CD4-positive, CD25-positive, alpha-beta regulatory T cell (primary cell): ENCODE data around the gene CAMTA1. TPM values are rescaled to one million over a fixed set of nuclear protein-coding genes. Genes with fewer than 3 reads are reported as not detected.

Experiments
- ATAC-seq, 2 donors: fragments of 150-1000 bp; cut with Tn5 transposase; one replicate each; pipeline ENCODE4 v1.10.0; 2021; ENCODE audit warnings: low read depth in 2 of 2, moderate number of reproducible peaks in 2 of 2, moderate library complexity in 1 of 2
- DNase-seq, 3 donors: peaks; one replicate each; pipeline versions ENCODE4 v3.0.0 to v3.0.0-alpha.2; 2012 to 2022; ENCODE audit warnings: mixed read lengths in 1 of 3
- H3K27ac ChIP-seq: one replicate; pipeline ENCODE4 v1.7.0; 2013; ENCODE audit warnings: mild to moderate bottlenecking, low read length; ENCODE audit not compliant: insufficient read depth, poor library complexity, severe bottlenecking
- H3K27me3 ChIP-seq: one replicate; pipeline ENCODE4 v1.7.0; 2013; ENCODE audit warnings: low read length; ENCODE audit not compliant: control insufficient read depth, insufficient read depth
- H3K36me3 ChIP-seq: one replicate; pipeline ENCODE4 v1.7.0; 2013; ENCODE audit warnings: mild to moderate bottlenecking, low read length, moderate library complexity; ENCODE audit not compliant: control insufficient read depth, insufficient read depth
- H3K4me1 ChIP-seq: 2 replicates; pipeline ENCODE4 v1.7.0; 2013; ENCODE audit warnings: mild to moderate bottlenecking, low read length; ENCODE audit not compliant: insufficient read depth, control insufficient read depth, poor library complexity, severe bottlenecking
- H3K4me3 ChIP-seq: one replicate; pipeline ENCODE4 v1.7.0; 2013; ENCODE audit warnings: low read depth, mild to moderate bottlenecking, low read length, moderate library complexity
- H3K9me3 ChIP-seq, 2 experiments: 1 replicate in 1 of 2; 2 replicates in 1 of 2; pipeline ENCODE4 v1.7.0; 2013; ENCODE audit warnings: low read length in 2 of 2, mild to moderate bottlenecking in 1 of 2, moderate library complexity in 1 of 2; ENCODE audit not compliant: control insufficient read depth in 2 of 2
- H3K27ac Mint-ChIP-seq, 3 donors: one replicate each; pipeline ENCODE4 v1.8.0; 2020 to 2022; ENCODE audit warnings: mild to moderate bottlenecking in 3 of 3, mixed read lengths in 3 of 3, moderate library complexity in 2 of 3
- H3K27me3 Mint-ChIP-seq: one replicate; pipeline ENCODE4 v1.8.0; 2022; ENCODE audit warnings: mild to moderate bottlenecking, mixed read lengths
- H3K36me3 Mint-ChIP-seq: one replicate; pipeline ENCODE4 v1.8.0; 2020; ENCODE audit warnings: mixed read lengths
- H3K4me1 Mint-ChIP-seq, 4 donors: one replicate each; pipeline ENCODE4 v1.8.0; 2020 to 2022; ENCODE audit warnings: mixed read lengths in 4 of 4, mild to moderate bottlenecking in 1 of 4
- H3K4me3 Mint-ChIP-seq, 4 donors: one replicate each; pipeline ENCODE4 v1.8.0; 2020 to 2022; ENCODE audit warnings: mild to moderate bottlenecking in 4 of 4, mixed read lengths in 4 of 4, moderate library complexity in 3 of 4
- H3K9me3 Mint-ChIP-seq, 7 donors: one replicate each; pipeline ENCODE4 v1.8.0; 2020 to 2022; ENCODE audit warnings: mixed read lengths in 7 of 7, mild to moderate bottlenecking in 3 of 7, moderate library complexity in 2 of 7
- polyA plus RNA-seq, 4 donors: library from polyadenylated mRNA; unstranded; fragments of 300-500 nt; fragmentation: Illumina TruSeq; gene quantifications; one replicate each; pipeline ENCODE4 v1.2.3, GENCODE V29; 2021
- total RNA-seq: library from RNA; stranded (reverse); gene quantifications from one replicate; pipeline ENCODE4 v1.2.3, GENCODE V29; 2022

The CAMTA1 gene
- total and polyA plus RNA-seq, 5 donors from 2014 or later = 48.8 to 112 (median 80.0) TPM

DNA sequence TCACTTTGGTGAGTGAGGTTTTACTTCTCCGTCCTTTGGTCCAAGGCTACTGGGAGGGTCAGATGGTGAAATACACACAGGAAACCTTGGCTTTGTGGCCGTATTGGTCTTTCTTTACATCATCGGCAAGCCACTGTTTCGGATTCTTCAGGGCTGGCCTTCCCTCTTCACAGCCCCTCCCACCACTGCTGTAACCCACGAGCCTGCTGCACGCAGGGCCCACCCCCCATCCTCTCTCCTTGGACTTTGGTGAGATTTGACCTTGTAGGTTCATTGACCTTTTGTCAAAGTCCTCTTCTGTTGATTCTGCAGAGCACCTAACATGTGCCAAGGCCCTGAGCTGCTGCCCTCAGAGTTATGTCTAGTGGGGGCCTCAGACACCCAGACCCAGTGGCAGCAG is 328.6 kb downstream of the CAMTA1 start:
- DNase-seq (no peak), ATAC-seq (no peak)
- no peaks in the 10 kb centered on the region for H3K27me3 ChIP-seq
- Mint-ChIP-seq H3K36me3 (no peaks in the 10 kb centered on the region), H3K4me3 (no peak overlapping the region), H3K9me3 (peaks cover 0 to 4% (median 0%) of the 10 kb centered on the region in 7 donors), H3K27me3 (no peaks in the 10 kb centered on the region), H3K27ac (no peak overlapping the region), H3K4me1 (no peaks in the 10 kb centered on the region)
- H3K36me3 ChIP-seq = no peaks in the 10 kb centered on the region
- H3K9me3 ChIP-seq = peaks cover 0 to 4% of the 10 kb centered on the region in 2 experiments
- no peaks in the 10 kb centered on the region for H3K4me1 ChIP-seq
- no peak overlapping the region for H3K4me3 ChIP-seq
- H3K27ac ChIP-seq = no peak overlapping the region

DNA sequence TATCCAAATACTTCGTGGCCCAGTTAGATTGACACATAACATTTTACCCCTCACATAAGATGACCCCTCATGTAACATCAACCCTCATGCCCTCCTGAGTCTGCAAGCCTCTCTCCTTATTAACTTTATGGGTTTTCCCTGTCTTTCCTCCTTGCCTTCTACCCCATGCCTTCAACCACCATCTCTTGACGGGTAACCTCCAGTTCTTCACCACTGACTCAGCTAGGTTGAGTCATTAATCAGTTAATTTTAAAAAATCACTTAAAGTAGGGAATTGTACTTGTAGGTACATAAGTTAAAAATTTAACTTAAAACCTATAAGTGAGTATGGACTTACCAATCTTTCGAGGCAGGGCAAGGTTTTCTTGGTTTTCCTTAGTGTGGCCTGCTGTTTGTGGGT is 330.7 kb downstream of the CAMTA1 start:
- H3K4me1 ChIP-seq = no peaks in the 10 kb centered on the region
- H3K4me3 ChIP-seq = no peak overlapping the region
- Mint-ChIP-seq H3K9me3 (peaks cover 0 to 6% (median 0%) of the 10 kb centered on the region in 7 donors), H3K4me1 (no peaks in the 10 kb centered on the region), H3K27me3 (no peaks in the 10 kb centered on the region), H3K36me3 (no peaks in the 10 kb centered on the region), H3K4me3 (no peak overlapping the region), H3K27ac (no peak overlapping the region)
- no peak overlapping the region for H3K27ac ChIP-seq
- DNase-seq (no peak), ATAC-seq (no peak)
- peaks cover 0 to 4% of the 10 kb centered on the region in 2 experiments for H3K9me3 ChIP-seq
- H3K27me3 ChIP-seq = no peaks in the 10 kb centered on the region
- H3K36me3 ChIP-seq = no peaks in the 10 kb centered on the region

DNA sequence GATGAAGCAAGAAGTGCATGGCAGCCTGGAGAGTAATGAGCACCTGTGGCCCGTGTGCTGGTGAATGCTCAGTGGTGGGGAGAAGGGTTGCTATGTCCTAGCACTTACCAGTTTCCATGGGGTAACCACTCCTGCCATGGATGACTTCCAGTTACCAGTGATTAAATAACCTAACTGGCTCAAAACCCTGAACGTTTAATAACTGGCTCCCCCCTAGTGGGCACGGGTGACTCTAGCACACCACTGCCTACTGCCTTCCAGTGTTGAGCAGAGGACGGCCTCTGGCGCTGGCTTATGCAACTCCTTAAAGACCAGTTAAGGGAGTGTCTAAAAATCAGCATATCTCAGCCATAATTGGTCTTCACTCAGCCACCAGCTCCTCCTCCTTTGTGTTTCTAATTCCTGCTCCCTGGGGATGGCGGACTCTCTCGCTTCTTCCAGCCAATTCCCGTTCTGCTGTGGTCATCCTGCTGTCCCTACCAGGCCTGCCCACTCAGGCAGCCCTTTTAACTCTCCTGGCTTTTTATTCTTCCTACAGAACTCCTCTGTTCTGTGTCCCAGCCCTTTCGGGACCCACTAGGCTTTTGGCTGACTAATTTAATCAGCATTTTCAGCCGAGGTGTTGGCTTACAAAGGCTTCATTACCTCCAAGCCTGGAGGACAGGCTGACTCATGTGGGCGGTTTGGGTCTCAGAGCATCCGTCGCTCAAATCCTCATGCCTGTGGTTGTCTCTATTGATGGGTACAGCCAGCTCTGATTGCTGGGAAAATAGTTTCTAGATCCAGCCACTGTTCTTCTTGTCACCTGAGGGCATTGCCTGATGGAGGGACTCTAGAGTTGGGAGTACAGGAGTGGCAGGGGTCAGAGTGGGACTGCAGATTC is 332.4 kb downstream of the CAMTA1 start:
- Histone ChIP-seq H3K36me3 (no peaks in the 10 kb centered on the region), H3K9me3 (peaks cover 0 to 4% of the 10 kb centered on the region in 2 experiments), H3K27me3 (no peaks in the 10 kb centered on the region), H3K4me1 (no peaks in the 10 kb centered on the region), H3K27ac (no peak overlapping the region), H3K4me3 (no peak overlapping the region)
- no peaks in the 10 kb centered on the region for H3K36me3 Mint-ChIP-seq
- no peak overlapping the region for H3K4me3 Mint-ChIP-seq
- no peaks in the 10 kb centered on the region for H3K4me1 Mint-ChIP-seq
- no peak for ATAC-seq
- no peaks in the 10 kb centered on the region for H3K27me3 Mint-ChIP-seq
- no peak overlapping the region for H3K27ac Mint-ChIP-seq
- peaks cover 0 to 6% (median 0%) of the 10 kb centered on the region in 7 donors for H3K9me3 Mint-ChIP-seq
- DNase-seq = no peak

DNA sequence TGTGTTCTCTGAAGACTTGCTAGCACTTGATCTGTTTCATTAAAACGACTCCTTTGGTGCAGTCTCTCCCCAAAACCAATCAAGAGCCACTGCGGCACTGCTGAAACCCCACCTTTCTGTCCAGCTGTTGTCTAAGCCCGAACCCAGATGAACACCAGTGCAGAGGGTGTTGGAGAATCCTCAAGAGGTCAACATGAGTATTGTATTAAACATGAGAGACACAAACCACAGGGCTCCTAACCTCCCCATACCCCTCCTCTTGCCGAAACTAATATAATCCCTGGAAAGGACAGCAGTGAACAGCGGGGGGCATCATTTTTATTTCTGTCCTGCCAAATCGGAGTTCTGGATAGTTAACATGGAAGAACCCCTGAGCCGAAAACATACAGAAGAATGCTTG is 333.9 kb downstream of the CAMTA1 start:
- H3K4me3 ChIP-seq = no peak overlapping the region
- ATAC-seq (no peak), DNase-seq (no peak)
- H3K36me3 ChIP-seq = no peaks in the 10 kb centered on the region
- H3K9me3 ChIP-seq = peaks cover 0 to 4% of the 10 kb centered on the region in 2 experiments
- H3K27ac ChIP-seq = no peak overlapping the region
- no peaks in the 10 kb centered on the region for H3K36me3 Mint-ChIP-seq
- H3K27me3 Mint-ChIP-seq = no peaks in the 10 kb centered on the region
- peaks cover 0 to 6% (median 0%) of the 10 kb centered on the region in 7 donors for H3K9me3 Mint-ChIP-seq
- no peak overlapping the region for H3K27ac Mint-ChIP-seq
- no peak overlapping the region for H3K4me3 Mint-ChIP-seq
- no peaks in the 10 kb centered on the region for H3K4me1 Mint-ChIP-seq
- H3K4me1 ChIP-seq = no peaks in the 10 kb centered on the region
- H3K27me3 ChIP-seq = no peaks in the 10 kb centered on the region

DNA sequence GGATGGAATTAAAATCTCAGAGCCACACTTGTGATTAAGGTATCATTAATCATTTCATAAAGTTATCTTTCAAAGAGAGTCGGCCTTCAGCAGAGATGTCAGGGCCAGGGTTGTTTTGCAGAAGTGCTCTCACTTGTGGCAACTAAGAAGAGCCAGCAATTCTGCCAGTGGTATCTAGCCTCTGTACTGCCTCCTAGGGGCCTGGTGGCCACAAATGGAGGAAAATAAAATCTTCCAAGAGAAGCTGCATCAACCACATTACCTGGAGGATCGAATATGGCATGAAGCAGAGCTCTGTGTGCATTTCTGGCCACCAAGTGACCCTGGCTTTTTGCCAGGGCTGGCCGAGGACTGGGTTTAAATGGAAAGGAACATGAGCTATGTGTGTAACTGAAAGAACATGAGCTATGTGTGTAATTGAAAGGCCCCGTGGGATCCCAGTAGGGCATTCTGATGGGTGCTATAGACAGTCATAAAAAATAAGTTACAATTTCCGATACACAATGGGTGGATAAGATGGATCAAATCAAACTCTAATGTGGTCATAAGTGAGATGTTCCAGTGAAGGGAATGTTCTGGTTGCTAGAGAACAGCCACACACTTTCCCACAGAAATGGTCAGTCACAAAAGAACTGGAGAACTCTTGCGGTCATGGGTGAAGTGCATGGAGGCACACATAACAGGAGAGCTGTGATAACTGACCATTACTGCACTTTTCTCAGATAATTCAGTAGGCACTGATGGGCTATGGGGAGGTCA is 335.8 kb downstream of the CAMTA1 start:
- Histone ChIP-seq H3K27me3 (no peaks in the 10 kb centered on the region), H3K36me3 (no peaks in the 10 kb centered on the region), H3K4me3 (no peak overlapping the region), H3K9me3 (peaks cover 0 to under 1% of the 10 kb centered on the region in 2 experiments), H3K4me1 (no peaks in the 10 kb centered on the region), H3K27ac (no peak overlapping the region)
- ATAC-seq (no peak), DNase-seq (no peak)
- no peak overlapping the region for H3K27ac Mint-ChIP-seq
- peaks cover 0 to 3% (median 0%) of the 10 kb centered on the region in 7 donors for H3K9me3 Mint-ChIP-seq
- H3K4me3 Mint-ChIP-seq = no peak overlapping the region
- H3K4me1 Mint-ChIP-seq = no peaks in the 10 kb centered on the region
- no peaks in the 10 kb centered on the region for H3K36me3 Mint-ChIP-seq
- H3K27me3 Mint-ChIP-seq = no peaks in the 10 kb centered on the region

DNA sequence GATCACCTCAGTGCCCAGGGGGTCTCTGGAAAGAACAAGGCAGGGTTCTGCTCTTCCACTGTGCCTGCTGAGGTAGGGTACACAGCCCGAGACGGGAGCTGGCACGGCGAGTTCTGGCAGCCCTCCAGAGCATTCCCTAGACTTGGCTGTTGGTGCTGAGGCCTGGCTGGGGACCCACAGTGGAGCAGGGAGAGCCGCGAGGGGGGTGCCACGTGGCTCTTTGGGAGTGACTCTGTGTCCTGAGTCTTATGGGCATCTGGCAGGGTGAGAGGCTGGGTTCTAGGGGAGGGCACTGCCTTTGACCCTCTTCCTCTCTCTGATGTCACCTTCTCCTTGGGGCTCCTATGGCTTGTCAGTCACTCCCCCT is 336.4 kb downstream of the CAMTA1 start:
- no peak overlapping the region for H3K4me3 Mint-ChIP-seq
- no peaks in the 10 kb centered on the region for H3K27me3 ChIP-seq

DNA sequence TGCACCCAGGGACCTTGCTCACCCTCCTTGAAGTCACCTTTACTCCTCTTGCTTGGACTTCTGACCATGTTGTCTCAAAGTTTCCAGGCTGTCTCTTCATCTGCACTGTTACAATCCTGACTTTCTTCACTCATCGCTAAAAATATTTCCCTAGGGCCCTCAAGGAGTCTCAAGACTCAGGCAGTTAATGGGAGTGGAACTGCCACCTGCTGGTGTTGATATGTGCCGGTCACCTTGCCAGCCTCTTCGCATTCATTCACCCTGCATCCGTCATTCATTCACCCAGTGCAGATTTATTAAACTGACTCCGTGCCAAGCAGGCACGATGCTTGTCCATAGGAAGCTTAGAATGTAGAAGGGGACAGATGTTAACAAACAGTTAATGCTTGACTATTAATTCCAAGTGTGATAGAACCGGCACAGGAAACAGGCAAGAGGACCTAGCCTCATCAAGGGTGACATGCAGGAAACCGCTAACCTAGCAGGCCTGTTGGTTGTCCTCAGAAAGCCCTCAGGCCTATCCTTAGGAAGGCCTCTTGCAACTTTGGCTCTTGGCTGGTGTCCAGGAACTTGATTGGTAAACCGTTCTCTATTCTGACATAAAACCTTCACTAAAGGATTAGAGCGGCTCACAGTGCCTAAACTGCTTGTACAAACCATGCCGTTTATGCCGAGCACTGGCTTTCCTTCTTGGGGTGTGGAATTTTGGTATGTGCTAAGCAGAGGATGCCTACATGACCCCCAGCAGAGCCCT is 342.2 kb downstream of the CAMTA1 start:
- Mint-ChIP-seq H3K4me3 (no peak overlapping the region), H3K36me3 (no peaks in the 10 kb centered on the region), H3K4me1 (no peaks in the 10 kb centered on the region), H3K9me3 (peaks cover 0 to 5% (median 0%) of the 10 kb centered on the region in 7 donors), H3K27ac (no peak overlapping the region), H3K27me3 (no peaks in the 10 kb centered on the region)
- no peaks in the 10 kb centered on the region for H3K27me3 ChIP-seq
- H3K4me3 ChIP-seq = no peak overlapping the region
- H3K4me1 ChIP-seq = no peaks in the 10 kb centered on the region
- ATAC-seq = no peak
- DNase-seq = no peak
- H3K27ac ChIP-seq = no peak overlapping the region
- H3K9me3 ChIP-seq = no peaks in the 10 kb centered on the region
- no peaks in the 10 kb centered on the region for H3K36me3 ChIP-seq

More for the DNA sequence above, 336.4 kb downstream of the CAMTA1 start:
- Mint-ChIP-seq H3K9me3 (peaks cover 0 to 3% (median 0%) of the 10 kb centered on the region in 7 donors), H3K4me1 (no peaks in the 10 kb centered on the region), H3K36me3 (no peaks in the 10 kb centered on the region), H3K27me3 (no peaks in the 10 kb centered on the region), H3K27ac (no peak overlapping the region)
- Histone ChIP-seq H3K36me3 (no peaks in the 10 kb centered on the region), H3K4me3 (no peak overlapping the region), H3K9me3 (no peaks in the 10 kb centered on the region), H3K4me1 (no peaks in the 10 kb centered on the region), H3K27ac (no peak overlapping the region)
- no peak for ATAC-seq
- DNase-seq = no peak
